Panc1 (cell line): Measurements from ENCODE around the gene SLX4IP.

Experiments
- CTCF ChIP-seq: fragments of 450-650 bp; IDR thresholded peaks from 2 replicates; pipeline ENCODE4 v1.5.1; 2017; ENCODE audit warnings: mild to moderate bottlenecking
- POLR2AphosphoS5 ChIP-seq: IDR thresholded peaks from 2 replicates; pipeline ENCODE4 v1.6.1; 2012; ENCODE audit warnings: mild to moderate bottlenecking, low read depth, low read length, moderate library complexity
- REST ChIP-seq, 2 experiments: IDR thresholded peaks; 2 replicates each; pipeline ENCODE4 v1.6.1; 2011 to 2012; ENCODE audit warnings: low read depth in 2 of 2, control low read depth in 1 of 2, low read length in 1 of 2, mild to moderate bottlenecking in 1 of 2, moderate library complexity in 1 of 2; ENCODE audit not compliant: insufficient read depth in 1 of 2
- TCF7L2 ChIP-seq: IDR thresholded peaks from 2 replicates; pipeline ENCODE4 v1.6.1; 2011; ENCODE audit warnings: mild to moderate bottlenecking, low read depth, low read length, inconsistent platforms

DNA sequence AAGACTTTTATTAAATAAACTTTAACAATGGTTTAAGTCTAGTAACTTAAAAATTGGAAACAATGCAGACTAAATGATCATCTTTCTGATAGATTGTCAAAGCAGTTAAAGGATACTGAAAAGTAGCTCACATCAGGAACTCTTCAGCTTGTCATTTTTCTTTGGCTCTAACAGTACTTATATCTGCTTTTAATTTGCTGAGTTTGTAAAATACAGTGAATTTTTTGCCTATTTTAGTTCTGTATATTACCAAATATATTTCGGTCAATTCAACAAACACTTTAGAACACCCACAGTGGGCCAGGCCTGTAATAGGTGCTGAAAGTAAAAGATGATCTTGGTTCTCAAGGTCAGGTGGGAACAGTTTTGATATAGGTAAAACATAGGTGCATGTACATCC lies 23.4 kb upstream of the SLX4IP start:
- TF ChIP-seq CTCF (no peak), REST (IDR thresholded peaks at IDR 0.05; ENCODE audit: insufficient read depth in 1 of 2, low read depth in 2 of 2, low read length in 1 of 2) (no peak), TCF7L2 (no peak), POLR2AphosphoS5 (no peak)
